ENCODE data around the gene MCM8.

MCM8 gene

DNA sequence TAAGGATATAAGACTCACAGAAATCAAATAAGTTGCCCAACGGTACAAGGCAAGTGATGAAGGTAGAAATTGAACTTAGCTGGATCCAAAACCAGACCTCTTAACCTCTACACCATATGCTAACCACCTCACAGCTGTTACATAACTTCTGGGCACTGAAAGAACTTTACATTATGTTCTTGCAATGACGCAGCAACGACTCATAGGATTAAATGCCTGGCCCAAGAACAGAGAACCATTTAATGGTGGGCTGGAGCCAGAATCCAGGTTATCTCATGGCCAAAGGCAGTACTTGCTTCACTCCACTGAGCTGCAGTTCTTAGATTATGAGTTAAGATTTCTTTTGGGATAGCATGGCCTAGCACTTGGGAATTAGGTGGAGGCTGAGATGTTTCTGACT, 4.5 kb upstream of the MCM8 start:
- in situ Hi-C loops (cut with MboI; ENCODE audit: low sequenced_read_pairs) = no loop called here

GRCh38 chr20:5947276-5947675, 3.2 kb upstream of the MCM8 start:
- in situ Hi-C loops (cut with MboI; ENCODE audit: low sequenced_read_pairs) = no loop called here

DNA sequence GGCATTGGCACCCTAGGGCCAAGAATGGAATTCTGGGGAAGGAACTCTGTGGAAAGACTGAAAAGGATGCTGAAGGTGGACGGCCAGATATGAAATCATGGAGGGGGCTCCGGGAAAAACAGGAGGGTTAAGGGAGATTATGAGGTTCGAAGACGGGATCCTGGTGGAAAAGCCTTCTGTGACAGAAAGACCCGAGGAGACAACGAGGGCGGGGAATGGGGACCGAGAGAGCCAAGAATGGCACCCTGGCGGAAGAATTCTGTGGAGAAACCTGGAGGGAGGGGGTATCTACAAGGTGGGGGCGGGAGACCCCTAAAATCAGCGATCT, 545 bp upstream of the MCM8 start:
- in situ Hi-C loops (cut with MboI; ENCODE audit: low sequenced_read_pairs) = no loop called here

DNA sequence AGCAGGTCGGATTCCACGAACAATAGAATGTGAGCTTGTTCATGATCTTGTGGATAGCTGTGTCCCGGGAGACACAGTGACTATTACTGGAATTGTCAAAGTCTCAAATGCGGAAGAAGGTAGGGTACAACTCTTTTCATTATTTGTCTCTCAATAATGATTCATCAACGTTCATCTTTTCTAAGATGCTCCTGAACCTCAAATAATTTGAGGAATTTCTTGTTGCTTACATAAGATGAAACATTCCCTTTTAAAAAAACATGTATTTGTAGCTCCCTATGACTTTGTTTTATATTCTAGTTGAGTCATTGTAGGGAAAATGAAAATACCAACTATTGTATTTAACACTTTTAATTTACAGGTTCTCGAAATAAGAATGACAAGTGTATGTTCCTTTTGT, 17.0 kb downstream of the MCM8 start:
- in situ Hi-C loops (cut with MboI; ENCODE audit: low sequenced_read_pairs) = no loop called here

DNA sequence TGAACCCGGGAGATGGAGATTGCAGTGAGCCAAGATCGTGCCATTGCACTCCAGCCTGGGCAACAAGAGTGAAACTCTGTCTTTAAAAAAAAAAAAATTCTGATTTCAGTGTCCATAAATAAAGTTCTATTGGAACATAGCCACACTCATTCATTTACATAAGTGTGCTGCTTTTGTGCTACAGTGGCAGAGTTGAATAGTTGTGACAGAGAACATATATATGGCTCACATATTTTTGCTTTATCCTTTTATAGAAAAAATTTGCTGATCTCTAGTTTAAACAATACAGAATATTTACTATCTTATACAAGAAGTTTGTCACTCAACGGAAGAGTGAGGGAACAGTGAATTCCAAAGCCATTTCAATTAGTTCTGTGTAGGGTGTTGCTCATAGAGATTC, 18.0 kb downstream of the MCM8 start:
- in situ Hi-C loops (cut with MboI; ENCODE audit: low sequenced_read_pairs) = no loop called here

DNA sequence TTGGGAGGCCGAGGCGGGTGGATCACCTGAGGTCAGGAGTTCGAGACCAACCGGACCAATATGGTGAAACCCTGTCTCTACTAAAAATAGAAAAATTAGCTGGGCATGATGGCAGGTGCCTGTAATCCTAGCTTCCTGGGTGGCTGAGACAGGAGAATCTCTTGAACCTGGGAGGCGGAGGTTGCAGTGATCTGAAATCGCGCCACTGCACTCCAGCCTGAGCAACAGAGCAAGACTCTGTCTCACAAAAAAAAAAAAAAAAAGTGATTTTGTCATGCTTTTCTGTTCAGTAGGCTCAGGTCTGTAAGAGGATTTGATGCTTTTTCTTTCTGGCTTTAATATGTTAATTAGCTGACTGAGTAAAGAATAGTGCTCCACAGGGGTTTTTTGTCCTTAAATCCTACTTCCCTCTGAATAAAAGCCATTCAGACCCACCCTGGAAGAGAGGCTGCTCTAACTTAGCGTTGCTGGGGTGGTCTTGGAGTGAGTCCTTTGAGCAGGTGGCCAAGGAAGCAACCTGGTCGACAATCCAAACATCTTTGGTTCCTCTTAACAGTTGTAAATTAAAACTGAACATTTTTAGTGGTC, 19.0 kb downstream of the MCM8 start:
- in situ Hi-C loops (cut with MboI; ENCODE audit: low sequenced_read_pairs) = no loop called here

DNA sequence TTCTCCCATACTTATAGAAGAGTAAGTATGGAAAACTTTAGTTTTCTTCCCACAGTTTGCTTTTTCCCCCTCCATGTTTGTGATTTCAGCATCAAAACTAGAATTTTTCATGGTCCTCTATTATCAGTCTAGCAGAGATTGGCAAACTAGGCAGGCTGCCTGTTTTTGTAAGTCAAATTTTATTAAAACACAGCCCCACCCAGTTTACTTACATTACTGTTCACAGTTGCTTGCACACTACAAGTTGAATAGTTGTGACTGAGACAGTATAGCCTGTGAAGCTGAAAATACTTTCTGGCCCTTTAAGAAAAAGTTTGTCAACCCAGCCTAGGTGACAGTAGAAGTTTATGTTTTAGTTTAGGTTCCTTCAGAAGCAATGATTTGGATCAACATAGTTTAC, 19.5 kb downstream of the MCM8 start:
- in situ Hi-C loops (cut with MboI; ENCODE audit: low sequenced_read_pairs) = no loop called here

DNA sequence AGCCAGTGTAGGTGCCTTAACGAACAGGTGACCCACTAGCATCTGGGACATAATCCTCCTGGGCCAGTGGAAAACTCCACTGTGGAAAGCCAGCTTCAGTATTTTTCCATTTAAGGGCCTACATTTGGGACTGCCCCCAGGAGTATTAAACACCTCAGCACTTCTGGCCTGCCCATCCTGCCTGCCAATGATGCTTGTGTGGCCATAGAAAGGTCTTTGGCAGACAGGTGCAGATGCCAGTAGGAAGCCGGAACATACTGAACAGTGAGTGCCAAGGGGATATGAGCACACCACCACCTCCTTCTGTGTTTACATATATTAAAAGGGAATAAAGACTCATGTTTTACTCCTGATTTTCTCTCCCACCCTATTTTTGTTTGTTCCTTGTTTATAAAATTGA, 19.9 kb downstream of the MCM8 start:
- in situ Hi-C loops (cut with MboI; ENCODE audit: low sequenced_read_pairs) = no loop called here

DNA sequence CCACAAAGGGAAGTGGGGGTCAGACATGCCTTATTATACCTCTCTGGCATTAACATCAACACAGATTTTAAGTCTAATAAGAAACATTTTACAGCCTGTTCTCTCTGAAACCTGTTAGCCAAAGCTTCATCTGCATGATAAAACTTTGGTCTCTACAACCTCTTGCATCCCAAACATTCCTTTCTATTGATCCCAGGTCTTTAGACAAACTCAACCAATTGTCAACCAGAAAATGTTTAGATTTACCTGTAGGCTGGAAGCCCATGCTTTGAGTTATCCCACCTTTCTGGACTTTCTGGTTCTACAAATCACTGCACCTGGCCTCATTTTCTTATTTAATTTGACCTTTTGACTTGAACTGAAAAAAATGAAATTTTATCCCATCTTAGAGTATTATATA, 20.8 kb downstream of the MCM8 start:
- in situ Hi-C loops (cut with MboI; ENCODE audit: low sequenced_read_pairs) = no loop called here

DNA sequence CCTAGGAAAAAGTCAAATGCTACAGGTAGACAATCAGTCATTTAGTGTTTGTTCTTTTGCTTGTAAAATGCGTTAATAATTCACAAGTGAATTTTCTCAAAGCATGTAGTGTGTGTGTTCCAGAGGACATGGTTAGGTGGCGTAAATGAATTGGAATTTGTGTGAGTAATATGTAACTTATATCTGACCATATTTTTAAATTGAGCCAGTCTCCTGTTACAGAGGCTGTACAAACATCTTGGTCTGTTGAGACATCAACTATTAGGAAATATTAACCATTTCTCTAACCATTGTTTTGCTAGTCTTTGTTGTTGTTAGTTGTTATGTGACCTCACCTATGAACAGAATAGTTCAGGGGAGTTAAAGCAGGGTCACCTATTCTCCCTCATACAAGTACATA, 22.7 kb downstream of the MCM8 start:
- in situ Hi-C loops (cut with MboI; ENCODE audit: low sequenced_read_pairs) = no loop called here

GRCh38 chr20:5973971-5974370, 23.5 kb downstream of the MCM8 start:
- in situ Hi-C loops (cut with MboI; ENCODE audit: low sequenced_read_pairs) = no loop called here

DNA sequence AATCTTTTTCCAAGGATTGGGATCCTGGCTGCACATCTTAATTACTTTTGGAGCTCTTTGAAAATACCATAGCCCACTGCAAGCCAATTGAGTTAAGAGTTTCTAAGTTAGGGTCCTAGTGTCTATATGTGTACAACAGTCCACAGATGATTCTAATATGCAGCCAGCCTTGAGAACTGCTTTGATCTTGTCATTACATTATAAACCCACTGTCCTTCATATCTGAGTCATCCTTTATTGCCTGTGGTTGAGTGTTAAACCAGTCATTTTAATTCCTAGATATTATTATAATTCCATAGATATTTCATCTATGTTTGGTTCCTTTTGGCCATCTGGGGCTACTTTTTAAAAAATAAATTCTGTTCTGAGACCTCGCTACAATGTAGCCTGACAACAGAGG, 24.1 kb downstream of the MCM8 start:
- in situ Hi-C loops (cut with MboI; ENCODE audit: low sequenced_read_pairs) = no loop called here

DNA sequence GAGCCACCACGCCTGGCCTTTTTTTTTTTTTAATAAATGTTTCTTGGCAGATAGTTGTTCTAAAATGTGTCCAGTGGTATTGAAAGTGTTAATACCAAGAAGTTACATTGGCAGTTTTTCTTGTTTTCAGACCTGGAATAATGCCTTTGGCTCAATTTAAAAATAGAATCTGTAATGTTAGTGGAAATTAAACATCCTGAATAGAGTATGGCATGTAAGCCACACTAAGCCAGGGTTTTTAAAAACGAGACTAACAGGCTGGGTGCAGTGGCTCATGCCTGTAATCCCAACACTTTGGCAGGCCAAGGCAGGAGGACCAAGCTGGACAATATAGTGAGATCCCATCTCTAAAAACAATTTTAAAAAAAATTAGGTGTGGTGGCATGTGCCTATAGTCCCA, 25.3 kb downstream of the MCM8 start:
- in situ Hi-C loops (cut with MboI; ENCODE audit: low sequenced_read_pairs) = no loop called here

GRCh38 chr20:5977223-5977622, 26.8 kb downstream of the MCM8 start:
- in situ Hi-C loops (cut with MboI; ENCODE audit: low sequenced_read_pairs) = no loop called here

GRCh38 chr20:5977975-5978374, 27.5 kb downstream of the MCM8 start:
- in situ Hi-C loops (cut with MboI; ENCODE audit: low sequenced_read_pairs) = no loop called here

- in situ Hi-C loops (cut with MboI; ENCODE audit: low sequenced_read_pairs) = no loop called here
These were observed 29.3 kb downstream of the MCM8 start for GRCh38 chr20:5979801-5980200.

DNA sequence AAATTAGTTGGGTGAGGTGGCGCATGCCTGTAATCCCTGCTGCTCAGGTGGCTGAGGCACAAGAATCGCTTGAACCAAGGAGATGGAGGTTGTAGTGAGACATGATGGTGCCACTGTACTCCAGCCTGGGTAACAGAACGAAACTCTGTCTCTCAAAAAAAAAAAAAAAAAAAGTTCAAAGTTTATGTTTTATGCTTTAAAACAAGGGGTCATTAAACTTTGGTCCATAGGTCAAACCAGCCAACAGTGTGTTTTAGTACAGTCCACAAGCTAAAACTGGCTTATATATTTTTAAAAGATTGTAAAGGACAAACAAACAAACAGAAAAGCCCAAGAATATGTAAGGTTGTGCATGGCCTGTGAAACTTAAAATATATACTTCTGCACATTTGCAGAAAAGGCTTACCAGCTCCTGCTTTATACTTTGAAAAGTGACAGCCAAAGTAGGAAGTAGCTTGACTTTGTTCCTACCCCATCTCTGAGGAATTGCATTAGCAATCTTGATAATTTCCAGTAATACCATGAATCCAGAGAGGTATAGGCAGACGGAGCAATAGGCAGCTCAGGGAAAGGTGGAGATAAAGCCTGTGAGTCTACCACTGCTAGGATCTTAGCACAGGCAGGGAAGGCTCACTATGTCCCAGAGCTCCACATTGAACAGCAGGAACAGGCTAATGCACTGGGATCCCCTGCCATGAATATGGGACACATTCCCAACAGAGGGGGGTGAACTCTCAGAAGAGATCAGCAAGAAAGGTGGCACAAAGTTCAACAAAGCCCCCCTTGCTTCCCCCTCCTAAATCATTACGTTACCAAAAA, 30.5 kb downstream of the MCM8 start:
- in situ Hi-C loops (cut with MboI; ENCODE audit: low sequenced_read_pairs) = no loop called here

GRCh38 chr20:5987383-5987782, 36.9 kb downstream of the MCM8 start:
- in situ Hi-C loops (cut with MboI; ENCODE audit: low sequenced_read_pairs) = no loop called here

DNA sequence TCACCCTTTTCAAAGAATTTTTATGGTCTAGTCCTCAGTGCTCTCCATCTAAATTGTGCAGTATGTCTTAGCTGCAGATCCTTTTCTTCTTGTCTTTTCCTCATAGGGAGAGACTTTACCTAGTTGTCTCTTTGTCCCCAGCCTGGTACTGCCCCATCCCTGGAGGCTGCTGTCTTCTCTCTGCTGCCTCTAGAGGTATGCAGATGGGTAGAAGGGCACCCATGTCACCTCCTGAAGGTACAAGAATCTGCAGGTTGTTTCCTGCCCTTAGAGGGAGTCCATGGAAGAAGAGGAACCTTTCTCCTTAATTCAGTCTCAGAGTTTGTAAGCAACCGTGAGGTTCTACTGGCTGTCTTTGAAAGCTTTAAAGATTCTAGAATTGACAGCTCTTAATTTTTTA, 39.1 kb downstream of the MCM8 start:
- in situ Hi-C loops (cut with MboI; ENCODE audit: low sequenced_read_pairs) = no loop called here

DNA sequence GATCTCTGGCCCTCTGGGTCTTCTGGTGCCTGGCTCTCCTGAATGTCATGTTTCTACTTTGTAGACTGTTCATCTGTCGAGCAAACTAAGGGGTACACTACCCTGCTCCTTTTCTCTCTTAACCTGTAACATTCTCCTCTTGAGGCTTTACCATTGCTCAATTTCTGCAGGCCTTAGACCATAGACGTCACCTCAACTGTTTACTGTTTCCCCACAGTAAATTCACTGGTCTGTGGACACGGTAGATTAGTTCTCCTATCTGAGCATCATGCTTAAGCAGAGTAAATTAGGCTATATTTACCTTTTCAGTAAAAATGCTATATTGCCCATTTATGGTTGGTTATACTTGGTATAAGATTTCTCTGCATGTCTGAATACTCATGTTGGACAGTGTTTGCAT, 40.5 kb downstream of the MCM8 start:
- in situ Hi-C loops (cut with MboI; ENCODE audit: low sequenced_read_pairs) = no loop called here

DNA sequence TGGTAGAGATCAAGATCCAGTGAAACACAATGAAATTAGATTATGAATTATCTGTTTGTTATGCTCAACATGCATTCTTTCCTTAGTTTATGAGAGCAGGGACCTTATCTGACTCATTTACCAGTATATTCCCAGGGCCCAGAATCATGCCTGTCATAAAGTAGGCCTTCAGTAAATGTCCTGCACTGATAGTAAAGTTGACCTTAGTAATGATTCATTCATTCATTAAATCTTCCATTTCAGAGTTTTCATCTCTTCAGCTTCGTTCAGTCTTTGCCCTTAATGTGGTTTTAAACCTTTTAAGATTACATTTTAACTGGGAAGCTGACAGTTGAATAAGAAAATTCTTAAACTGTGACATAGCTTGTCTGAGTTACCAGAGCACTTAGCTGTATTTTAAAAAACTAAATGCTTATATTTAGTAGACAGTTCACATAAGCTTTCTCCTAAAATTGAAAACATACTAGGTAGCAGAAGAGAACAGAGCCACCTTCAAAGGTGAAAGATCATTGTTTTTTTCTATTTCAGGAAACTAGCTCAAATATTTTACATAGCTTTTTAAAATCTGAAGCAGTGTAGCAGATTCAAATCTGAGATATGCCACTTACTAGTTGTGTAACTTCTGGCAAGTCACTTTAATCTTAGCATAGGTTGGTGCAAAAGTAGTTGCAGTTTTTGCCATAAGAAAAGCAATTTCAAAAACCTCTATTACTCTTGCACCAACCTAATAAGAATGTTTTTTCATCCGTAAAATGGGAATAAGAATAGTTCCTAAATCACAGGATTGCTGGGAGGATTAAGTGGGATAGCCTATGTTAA, 41.4 kb downstream of the MCM8 start:
- in situ Hi-C loops (cut with MboI; ENCODE audit: low sequenced_read_pairs) = no loop called here

DNA sequence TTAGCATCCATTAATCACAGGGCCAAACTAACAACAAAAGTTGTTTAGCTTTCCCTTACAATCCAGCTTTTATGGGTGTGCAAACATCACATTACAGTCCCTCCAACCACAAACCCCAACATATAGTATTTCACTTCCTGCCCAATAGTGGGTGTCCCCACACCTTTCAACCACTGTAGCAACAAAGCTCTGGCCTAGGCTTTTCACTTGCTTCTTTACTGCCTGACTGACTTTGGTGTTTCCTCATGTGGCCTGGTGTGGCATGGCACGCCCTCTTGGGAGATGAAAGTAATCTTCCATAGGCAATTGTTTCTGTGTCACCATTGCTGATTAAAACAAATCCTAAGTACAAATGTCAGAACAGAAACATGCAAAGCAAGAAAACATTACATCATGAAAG, 46.3 kb downstream of the MCM8 start:
- in situ Hi-C loops (cut with MboI; ENCODE audit: low sequenced_read_pairs) = no loop called here
